HL-60/S4 (cell line): ENCODE results near the gene BOLL.
"Not testable (repeated sequence)": the region's sequence is repeated elsewhere in the genome, so short reads cannot be mapped to it uniquely, and the experiment has no call there.

Experiments used
- in situ Hi-C: fragments of 300-500 bp; cut with MboI; formaldehyde crosslinking; loops from 2 replicates; pipeline ENCODE4 v1.14.3; 2022; ENCODE audit warnings: low sequenced_read_pairs

Gene BOLL

DNA sequence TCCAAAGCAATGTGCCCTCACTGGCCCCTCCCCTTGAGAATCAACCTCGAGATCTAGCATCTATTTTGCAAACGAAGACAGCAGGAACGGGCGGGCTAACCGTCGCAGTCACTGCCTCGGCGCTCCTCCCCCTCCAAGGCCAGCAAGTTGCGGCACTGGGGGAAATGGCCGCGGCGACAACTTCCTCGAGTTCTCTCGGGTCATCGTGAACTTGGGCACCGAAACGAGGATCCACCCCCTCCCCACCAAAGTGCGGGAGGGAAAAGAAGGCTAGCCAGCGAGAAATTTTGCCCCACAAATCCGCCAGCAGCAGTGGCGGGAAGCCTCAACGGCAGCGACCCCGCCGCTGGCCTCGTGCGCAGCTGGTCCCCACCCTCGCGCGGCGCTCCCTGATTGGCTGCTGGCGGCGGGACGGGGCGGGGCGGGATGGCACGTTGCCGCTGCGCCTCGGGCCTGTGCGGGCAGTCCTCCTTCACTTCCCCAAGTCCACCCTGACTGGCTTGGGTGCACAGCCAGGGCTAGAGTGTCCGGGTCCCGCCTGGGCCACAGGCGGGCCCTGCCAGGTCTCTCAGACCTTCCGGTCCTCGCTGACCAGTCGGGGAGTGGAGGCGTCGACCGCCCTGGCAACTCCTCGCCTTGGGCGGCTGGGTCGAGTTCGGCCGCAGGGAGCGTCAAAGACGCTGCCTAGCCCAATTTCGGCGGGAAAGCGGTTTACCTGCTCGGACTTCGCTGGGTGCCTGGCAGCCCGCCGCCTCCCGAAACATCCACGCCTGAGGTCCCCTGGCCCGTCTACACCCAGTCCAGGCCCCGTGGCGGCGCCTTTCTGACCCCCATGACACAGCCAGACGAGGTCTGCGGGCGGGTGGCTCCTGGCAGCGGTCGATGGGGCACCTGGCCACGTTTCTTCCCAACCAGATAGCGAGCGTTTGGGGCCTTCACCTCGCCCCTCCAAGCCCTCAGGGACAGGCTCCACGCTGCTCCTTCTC lies at the start of gene BOLL:
Gene BOLL, minus strand, starts transcription at position 364 of the 986 bp plus-strand sequence. CDS start 3,469 bp downstream, outside the sequence.
- in situ Hi-C loops = loop anchor here (25.0 kb wide), 1 partner anchor 398 kb away; no protein-coding TSS in a partner anchor

- in situ Hi-C loops = not testable (repeated sequence)
Observed at GRCh38 chr2:197834771-197835170, 49.7 kb upstream of the BOLL start.

DNA sequence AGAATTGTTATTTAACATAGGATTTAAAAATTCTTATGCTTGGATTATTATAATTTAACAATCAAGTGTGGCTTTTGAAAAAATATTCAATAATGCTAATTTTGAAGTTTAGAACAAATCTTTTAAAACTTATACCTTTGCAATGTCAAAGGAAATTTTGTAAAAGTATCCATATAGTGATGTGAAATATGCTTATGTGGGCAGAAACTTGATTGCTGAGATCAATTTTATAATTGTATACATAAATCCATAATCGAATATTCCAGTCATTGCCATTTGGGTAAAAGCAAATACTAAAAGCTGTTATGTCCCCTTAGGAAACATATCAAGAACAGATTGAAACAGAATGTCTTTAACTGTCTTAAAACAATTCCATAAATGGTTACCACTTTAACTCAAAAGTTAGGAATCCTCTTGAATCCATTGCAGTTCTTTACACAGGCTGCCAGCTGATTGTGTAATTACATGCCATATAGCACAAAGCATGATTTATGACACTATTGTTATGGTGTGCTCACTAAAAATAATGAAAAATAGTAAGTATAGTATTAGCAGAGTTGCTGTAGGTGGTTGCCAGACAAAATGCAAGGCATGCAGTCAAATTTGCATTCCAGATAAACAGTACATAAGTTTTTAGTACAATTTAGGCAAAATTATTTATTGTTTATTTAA lies 43.5 kb upstream of the BOLL start:
- in situ Hi-C loops = no loop called here

GRCh38 chr2:197827618-197828017 lies 42.5 kb upstream of the BOLL start:
- in situ Hi-C loops = no loop called here

DNA sequence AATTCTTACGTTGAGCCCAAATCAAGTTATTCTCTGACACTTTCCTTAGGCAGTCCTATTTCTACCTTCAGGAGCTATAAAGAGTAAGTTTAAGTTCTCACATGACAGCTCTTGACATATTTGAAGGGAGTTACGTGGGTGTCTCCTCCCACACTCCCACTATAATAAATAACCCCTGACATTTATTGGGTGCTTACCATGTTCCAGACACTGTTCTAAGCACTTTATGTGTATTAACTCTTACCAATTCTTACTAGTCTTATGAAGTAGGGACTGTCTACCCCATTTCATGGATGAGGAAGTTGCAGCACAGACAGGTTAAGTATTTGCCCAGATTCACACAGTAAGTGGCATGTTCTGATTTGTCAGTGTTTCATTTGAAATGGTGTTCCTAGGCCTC lies 37.2 kb upstream of the BOLL start:
- in situ Hi-C loops = loop anchor here (25.0 kb wide), 1 partner anchor 465 kb away; no protein-coding TSS in a partner anchor

DNA sequence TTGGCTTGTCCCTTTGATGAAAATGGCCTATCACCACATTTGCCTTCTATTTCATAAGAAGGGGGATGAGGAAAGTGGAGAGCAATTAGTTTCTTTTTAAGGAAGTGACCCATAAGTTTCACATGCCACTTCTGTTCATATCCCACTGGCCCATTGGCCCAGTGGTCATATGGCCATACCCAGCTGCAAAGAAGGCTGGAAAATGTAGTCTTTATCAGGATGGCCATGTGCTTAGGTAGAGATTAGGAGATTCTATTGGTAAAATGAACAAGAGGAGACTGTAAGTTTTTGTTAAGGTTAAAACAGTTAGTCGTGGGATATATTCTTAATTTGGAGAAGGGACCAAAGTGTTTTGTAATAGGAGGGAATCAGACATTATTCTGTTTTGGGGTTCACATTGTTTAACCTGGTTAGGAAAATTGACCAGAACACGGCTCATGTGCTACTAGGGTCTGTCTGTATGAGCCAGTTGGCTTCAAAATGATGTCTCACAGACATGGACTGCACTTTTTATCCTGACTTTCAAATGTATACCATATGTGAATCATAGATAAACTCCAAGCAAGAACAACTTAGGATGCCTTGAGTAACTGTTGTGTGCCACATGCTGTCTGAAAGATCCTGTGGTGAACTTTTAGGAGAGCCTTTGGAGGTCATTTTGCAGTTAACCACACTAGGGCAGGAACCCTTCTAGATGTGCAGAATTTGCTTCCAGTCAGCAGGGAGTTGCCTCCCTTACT lies 36.6 kb upstream of the BOLL start:
- in situ Hi-C loops = loop anchor here (25.0 kb wide), 1 partner anchor 466 kb away; no protein-coding TSS in a partner anchor

DNA sequence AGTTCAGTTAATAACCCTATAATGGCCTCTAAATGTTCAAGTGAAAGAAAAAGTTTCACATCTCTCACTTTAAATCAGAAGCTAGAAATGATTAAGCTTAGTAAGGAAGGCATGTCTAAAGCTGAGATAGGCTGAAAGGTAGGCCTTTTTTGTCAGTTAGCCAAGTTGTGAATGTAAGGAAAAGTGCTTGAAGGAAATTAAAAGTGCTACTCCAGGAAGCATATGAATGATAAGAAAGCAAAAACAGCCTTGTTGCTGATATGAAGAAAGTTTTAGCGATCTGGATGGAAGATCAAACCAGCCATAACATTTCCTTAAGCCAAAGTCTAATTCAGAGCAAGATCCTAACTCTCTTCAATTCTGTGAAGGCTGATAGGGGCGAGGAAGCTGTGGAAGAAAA lies 29.4 kb upstream of the BOLL start:
- in situ Hi-C loops = loop anchor here (25.0 kb wide), 1 partner anchor 473 kb away; no protein-coding TSS in a partner anchor

- in situ Hi-C loops = loop anchor here (25.0 kb wide), 1 partner anchor 474 kb away; no protein-coding TSS in a partner anchor
Observed at GRCh38 chr2:197813093-197813787, 28.1 kb upstream of the BOLL start.

DNA sequence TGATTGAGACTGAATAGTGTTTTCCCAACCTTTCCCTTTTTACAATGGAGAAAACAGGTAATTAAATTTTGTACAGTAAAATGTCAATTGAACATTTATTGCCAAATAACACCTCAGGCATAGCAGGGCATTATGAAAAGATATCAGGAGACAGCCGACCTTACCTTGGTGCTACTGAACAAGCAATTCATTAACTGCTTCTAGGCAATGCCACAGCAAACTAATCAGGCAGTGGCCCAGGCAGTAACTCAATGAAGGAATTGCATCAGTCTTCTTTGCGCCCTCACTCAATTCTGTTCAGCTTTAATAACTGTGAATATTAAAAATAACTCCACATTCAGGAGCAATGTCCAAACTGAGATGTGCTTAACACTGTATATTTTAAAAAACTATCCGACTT lies 25.4 kb upstream of the BOLL start:
- in situ Hi-C loops = loop anchor here (25.0 kb wide), 1 partner anchor 477 kb away; no protein-coding TSS in a partner anchor

DNA sequence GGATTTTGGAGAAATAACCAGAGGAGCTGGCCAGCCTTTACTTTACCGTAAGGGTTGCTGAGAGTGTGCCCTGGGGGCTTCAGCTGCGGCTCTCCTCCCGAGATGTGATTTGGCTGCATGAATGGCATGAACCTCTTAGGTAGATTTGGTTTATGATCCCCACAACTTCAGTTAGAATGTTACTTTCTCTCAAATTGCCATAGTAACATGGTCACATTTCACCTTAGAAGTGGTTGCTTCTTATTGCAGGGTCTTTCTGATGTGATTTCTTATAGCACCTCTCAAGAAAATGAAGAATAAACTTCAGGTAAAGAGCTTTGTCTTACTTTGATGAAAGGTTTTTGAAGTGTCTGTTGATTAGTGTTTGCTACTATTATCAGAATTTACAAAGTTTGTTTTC lies 24.9 kb upstream of the BOLL start:
- in situ Hi-C loops = loop anchor here (25.0 kb wide), 1 partner anchor 477 kb away; no protein-coding TSS in a partner anchor

DNA sequence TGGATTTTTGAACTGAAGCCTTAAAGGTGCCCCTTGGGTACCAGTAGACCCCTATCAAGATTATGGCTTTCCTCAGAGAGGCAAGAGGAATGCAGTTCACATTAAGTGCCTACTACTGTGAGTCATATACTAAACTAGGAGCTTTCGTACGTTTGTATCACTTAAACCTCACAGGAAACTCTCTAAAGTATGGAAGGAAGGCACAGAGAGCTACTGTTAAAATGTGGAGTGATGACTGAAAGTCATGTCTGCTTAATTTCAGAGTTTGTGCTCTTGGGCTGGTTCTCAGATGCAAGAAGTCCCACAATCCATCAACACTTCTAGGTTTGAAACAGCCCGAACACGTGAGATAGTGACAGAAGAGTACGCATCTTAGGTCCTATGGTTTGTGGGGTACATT lies 23.9 kb upstream of the BOLL start:
- in situ Hi-C loops = loop anchor here (25.0 kb wide), 1 partner anchor 478 kb away; no protein-coding TSS in a partner anchor

DNA sequence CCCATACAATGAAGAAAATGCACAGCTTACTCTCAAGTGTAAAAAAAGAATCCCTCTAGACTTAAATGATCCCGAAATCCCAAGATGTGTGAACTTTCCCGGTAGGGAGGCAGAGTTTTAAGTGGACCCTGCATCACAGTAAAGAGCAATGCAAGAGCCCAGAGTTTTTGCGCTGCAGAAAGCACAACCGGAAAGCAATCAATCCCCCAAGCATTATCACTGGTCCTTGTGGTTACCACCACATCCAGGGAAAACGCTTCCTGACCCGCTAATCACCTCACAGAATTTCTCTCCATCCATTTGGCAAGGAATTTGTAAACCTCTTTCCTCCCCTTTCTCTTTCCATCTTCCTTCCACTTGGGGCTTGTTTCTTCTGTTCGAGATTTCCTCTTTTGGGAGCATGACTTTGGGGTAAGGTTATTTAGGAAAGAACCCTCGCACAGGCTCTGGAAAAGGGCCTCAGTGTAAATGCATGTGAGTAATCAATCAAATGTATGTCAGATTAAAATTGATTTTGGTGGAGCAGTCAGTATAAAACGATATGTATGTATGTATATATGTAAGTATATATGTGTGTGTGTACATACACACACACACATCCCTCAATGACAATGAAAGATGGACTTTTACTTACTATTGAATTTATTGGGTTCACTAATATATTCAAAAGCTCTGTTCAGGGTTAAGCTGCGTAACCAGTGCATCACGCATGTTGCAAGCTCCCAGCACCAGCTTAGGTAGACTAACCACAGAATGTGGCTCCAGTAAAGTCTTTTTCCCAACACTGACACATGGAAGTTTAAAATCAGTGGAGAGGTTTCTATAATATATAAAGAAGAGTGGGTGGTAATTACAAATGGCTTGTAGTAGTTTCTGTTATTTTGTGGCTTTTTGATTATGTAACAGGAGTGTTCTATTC lies 20.9 kb upstream of the BOLL start:
- in situ Hi-C loops = loop anchor here (25.0 kb wide), 1 partner anchor 481 kb away; no protein-coding TSS in a partner anchor

DNA sequence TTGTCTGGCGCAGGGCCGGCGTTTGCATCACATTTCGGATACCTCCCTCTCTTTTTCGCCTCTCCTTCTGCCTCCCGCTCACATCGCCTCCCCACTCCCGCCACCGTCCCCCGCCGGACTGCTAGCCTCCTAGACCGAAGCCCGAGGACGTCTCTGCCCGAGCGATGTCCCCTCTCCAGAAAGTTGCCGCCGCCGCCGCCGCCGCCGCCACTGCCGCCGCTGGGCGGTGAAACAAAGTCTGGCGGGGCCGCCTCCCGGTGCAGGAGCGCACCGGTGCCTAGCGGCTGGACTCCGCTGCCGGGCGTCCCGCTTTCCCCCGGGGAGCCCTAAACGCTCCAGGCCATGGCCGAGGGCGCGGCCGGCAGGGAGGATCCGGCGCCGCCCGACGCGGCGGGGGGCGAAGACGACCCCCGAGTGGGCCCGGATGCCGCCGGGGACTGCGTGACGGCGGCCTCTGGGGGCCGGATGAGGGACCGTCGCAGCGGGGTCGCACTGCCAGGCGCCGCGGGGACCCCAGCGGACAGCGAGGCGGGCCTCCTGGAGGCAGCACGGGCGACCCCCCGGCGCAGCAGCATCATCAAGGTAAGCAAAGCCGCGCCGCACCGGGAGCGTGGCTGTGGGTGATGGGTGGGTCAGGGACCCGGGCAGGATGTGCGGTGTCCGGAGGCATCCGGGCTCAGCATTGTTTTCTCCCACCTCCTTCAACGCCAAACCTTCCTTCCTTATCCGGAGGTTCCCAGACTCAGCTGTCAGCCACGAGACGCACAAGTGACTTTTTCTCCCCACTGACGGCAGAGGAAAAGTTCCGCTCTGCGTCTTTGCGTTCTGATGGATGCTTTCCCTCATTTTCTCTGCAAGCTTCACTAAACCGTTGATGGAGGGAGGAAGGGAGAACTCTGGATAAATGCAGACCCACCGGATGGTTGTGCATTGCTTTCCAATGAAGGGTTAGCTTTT lies 19.9 kb upstream of the BOLL start:
- in situ Hi-C loops = loop anchor here (25.0 kb wide), 1 partner anchor 482 kb away; no protein-coding TSS in a partner anchor

- in situ Hi-C loops = loop anchor here (25.0 kb wide), 1 partner anchor 483 kb away; no protein-coding TSS in a partner anchor
Observed at GRCh38 chr2:197804049-197804757, 19.1 kb upstream of the BOLL start, which contains the start of gene PLCL1. TSS of gene PLCL1 (plus strand) at chr2:197804593.

DNA sequence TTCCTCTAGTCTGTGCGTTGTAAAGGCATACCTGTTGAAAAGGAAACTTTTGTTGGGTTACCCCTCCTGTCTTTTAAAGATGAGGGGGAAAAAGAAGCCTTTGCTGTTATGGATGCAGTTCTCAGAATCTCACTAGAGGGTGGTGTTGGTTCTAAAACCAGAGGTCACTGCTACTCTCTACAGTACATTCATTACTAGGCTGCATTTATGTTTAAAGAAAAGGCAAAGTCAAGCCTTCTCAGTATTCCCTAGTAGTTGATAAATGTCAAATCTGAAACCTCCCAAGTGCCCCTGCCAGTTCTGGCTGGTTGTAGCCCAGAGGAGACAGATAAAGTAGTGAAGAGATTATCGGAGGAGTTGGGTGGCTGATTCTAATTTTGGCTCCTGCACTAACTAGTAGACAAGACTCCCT lies 17.9 kb upstream of the BOLL start:
- in situ Hi-C loops = loop anchor here (25.0 kb wide), 1 partner anchor 484 kb away; no protein-coding TSS in a partner anchor

DNA sequence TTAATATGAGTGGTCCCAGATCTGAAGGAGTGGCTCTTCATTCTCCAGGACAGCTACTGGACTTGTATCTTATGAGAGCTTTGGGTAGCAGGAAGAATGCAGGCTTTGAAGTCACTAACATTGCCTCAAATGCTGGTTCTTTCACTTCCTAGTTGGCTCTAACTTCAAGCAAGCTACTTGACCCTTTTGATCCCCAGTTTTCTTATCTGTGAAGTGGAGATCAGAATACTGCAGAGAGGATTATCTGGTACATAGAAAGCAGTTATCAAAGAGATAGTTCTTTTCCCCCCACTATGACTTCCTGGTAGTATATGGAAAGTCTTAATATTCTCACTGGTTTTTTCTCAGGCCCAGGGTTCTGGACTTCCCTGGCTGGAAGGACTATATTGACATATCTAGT lies 15.9 kb upstream of the BOLL start:
- in situ Hi-C loops = loop anchor here (25.0 kb wide), 1 partner anchor 486 kb away; no protein-coding TSS in a partner anchor

- in situ Hi-C loops = loop anchor here (25.0 kb wide), 1 partner anchor 487 kb away; no protein-coding TSS in a partner anchor
Observed at GRCh38 chr2:197800091-197800490, 15.0 kb upstream of the BOLL start.
